ENCODE measurements around the gene SNED1.

The SNED1 gene

GRCh38 chr2:241122376-241123002, 124.1 kb downstream of the SNED1 start:
- Histone ChIP-seq H3K4me3 (no peak overlapping the region), H3K27ac (no peak overlapping the region), H3K27me3 (no peaks in the 10 kb centered on the region), H3K36me3 (peaks cover 0 to 6% (median 0%) of the 10 kb centered on the region in 3 donors), H3K4me1 (no peaks in the 10 kb centered on the region), H3K9me3 (no peaks in the 10 kb centered on the region)
- TF ChIP-seq, protein P1, sequence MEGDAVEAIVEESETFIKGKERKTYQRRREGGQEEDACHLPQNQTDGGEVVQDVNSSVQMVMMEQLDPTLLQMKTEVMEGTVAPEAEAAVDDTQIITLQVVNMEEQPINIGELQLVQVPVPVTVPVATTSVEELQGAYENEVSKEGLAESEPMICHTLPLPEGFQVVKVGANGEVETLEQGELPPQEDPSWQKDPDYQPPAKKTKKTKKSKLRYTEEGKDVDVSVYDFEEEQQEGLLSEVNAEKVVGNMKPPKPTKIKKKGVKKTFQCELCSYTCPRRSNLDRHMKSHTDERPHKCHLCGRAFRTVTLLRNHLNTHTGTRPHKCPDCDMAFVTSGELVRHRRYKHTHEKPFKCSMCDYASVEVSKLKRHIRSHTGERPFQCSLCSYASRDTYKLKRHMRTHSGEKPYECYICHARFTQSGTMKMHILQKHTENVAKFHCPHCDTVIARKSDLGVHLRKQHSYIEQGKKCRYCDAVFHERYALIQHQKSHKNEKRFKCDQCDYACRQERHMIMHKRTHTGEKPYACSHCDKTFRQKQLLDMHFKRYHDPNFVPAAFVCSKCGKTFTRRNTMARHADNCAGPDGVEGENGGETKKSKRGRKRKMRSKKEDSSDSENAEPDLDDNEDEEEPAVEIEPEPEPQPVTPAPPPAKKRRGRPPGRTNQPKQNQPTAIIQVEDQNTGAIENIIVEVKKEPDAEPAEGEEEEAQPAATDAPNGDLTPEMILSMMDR (IDR thresholded peaks at IDR 0.05): no peak
- DNase-seq: peak in 1 of 2 donors; percentile 50
- intact Hi-C loops (cut with DNase I; ENCODE audit: low total_unique reads): no loop called here

DNA sequence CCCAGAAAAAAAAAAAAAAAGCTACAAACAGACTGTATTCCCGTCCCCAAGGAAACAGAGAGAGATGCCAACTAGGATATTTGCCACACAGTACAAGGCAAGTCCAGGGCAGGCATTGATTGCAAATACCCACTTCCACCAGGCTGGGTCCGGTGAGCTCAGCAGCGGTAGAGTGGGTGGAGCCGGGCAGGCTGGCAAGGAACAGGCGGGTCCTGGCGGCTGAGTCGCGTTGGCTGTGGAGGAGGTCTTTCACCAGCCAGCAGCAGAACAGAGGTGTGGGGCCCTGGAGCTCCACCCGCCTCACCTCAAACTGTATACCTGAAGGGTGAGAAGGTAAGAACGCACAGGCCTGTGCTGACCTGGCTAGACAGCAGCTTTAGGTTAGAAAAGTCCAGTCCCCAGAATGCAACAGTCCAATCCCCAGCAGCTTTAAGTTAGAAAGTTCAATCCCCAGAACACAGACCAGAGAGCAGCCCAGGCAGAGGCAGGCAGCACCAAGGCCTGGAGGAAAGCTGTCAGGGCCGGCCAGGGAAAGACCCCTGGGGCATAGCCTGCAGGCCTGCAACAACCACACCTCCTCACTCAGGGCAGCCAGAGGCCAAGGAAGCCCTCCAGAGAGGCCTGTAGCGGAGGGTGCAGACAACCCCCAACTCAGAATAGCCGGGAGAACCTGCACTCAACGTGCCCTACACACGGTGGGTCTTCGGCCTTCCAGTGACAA, 125.6 kb downstream of the SNED1 start:
- Histone ChIP-seq H3K9me3 (no peaks in the 10 kb centered on the region), H3K4me3 (no peak overlapping the region), H3K27ac (no peak overlapping the region), H3K27me3 (no peaks in the 10 kb centered on the region), H3K36me3 (peaks cover 0 to 6% (median 0%) of the 10 kb centered on the region in 3 donors), H3K4me1 (no peaks in the 10 kb centered on the region)
- peak in 1 of 2 donors; percentile 61 for DNase-seq
- intact Hi-C loops (cut with DNase I; ENCODE audit: low total_unique reads): no loop called here
- TF ChIP-seq, protein P1 (IDR thresholded peaks at IDR 0.05): no peak

DNA sequence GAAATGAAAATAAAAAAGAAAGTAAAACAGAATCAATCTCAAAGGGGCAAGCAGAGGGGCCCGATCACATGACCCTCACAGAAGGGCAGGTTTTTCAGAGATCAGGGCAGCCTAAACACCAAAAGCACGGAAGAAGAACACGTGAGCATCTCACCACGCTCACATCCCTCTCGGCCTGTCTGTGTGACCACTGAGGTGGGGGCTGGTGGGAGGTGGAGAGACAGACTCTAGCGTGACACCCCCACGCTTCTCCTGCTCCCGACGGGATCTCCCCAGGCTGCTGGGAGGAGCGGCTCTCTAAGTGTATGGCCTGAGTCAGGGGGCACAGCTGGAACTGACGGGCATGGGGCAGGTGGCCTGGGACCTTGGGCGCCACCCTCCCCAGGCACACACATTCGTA, 127.2 kb downstream of the SNED1 start:
- Histone ChIP-seq H3K4me3 (no peak overlapping the region), H3K27ac (no peak overlapping the region), H3K9me3 (no peaks in the 10 kb centered on the region), H3K4me1 (no peaks in the 10 kb centered on the region), H3K27me3 (no peaks in the 10 kb centered on the region), H3K36me3 (peaks cover 0 to 6% (median 3%) of the 10 kb centered on the region in 3 donors)
- intact Hi-C loops (cut with DNase I; ENCODE audit: low total_unique reads): no loop called here
- DNase-seq: peak in 1 of 2 donors; percentile 48
- TF ChIP-seq, protein P1 (IDR thresholded peaks at IDR 0.05): no peak

DNA sequence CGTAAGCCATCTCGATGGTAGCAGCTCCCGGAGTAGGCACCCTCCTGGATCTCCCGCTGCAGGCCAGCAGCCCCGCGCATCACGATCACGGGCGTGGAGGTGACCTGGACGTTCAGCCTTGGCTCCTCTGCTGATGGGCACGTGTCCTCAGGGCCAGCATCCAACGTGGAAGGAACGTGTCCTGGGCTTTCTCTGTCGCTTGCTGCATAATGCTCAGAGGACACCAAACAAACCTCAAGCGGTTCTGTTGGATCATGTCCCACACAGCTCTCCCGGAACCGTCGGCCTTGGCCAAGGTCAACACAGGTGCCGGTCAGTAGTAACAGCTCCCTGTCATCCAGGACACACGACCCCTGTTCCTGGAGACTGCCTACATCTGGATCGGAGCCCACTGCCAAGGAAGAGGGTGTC, 127.8 kb downstream of the SNED1 start:
- TF ChIP-seq, protein P1 (IDR thresholded peaks at IDR 0.05): no peak
- Histone ChIP-seq H3K27ac (no peak overlapping the region), H3K9me3 (no peaks in the 10 kb centered on the region), H3K4me1 (no peaks in the 10 kb centered on the region), H3K27me3 (no peaks in the 10 kb centered on the region), H3K36me3 (peaks cover 0 to 6% (median 3%) of the 10 kb centered on the region in 3 donors), H3K4me3 (no peak overlapping the region)
- intact Hi-C loops (cut with DNase I; ENCODE audit: low total_unique reads): no loop called here
- DNase-seq: peak in 1 of 2 donors; percentile 56

DNA sequence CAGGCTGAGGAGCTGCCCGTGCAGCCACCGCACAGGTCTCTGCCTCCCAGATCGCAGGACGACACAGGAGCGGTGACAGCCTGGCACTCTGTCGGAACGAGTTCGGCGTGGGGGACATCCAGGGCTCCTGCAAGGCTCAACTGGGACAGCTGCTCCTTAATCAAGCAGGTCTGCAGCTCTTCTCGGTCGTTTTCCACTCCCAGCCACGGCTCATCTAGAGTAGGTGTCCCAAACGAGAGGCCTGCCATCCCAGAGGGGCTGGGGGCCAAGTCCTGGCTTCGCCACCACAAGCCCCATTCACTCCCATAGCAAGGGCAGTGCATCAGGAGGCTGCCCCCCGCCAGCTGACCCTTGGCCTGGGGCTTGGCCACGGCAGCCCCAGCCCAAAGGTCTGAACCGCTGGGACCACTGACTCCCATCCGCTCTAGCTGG, 128.4 kb downstream of the SNED1 start:
- intact Hi-C loops (cut with DNase I; ENCODE audit: low total_unique reads): no loop called here
- Histone ChIP-seq H3K9me3 (no peaks in the 10 kb centered on the region), H3K4me3 (no peak overlapping the region), H3K27me3 (no peaks in the 10 kb centered on the region), H3K27ac (no peak overlapping the region), H3K4me1 (no peaks in the 10 kb centered on the region), H3K36me3 (peaks cover 0 to 6% (median 3%) of the 10 kb centered on the region in 3 donors)
- TF ChIP-seq, protein P1 (IDR thresholded peaks at IDR 0.05): no peak
- peak in 1 of 2 donors; percentile 48 for DNase-seq
